ENCODE results near the gene GAPVD1. TPM values are rescaled to one million over a fixed set of nuclear protein-coding genes. Genes with fewer than 3 reads are reported as not detected.
"Not testable (repeated sequence)": the region's sequence is repeated elsewhere in the genome, so short reads cannot be mapped to it uniquely, and the experiment has no call there.

Gene GAPVD1
- total RNA-seq, 1 experiment from 2014 or later = 53.1 TPM

DNA sequence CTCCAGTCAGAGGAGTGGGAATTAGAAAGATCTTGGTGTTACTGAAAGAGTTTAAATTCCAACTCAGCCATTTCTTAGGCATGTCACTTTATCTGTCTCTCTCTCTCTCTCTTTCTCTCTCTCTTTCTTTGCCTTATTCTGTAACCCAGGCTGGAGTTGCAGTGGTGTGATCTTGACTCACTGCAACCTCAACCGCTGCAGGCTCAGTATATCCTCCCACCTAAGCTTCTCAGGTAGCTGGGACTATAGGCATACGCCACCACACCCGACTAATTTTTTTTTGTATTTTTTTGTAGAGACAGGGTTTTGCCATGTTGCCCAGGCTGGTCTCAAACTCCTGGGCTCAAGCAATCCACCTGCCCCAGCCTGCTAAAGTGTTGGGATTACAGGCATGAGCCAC lies 43.0 kb upstream of the GAPVD1 start:
- RAD21 ChIA-PET (ENCODE audit: low non-redundant PET in 1 of 2, low total read pairs in 2 of 2, uncharacterized antibody in 2 of 2, unreplicated experiment in 2 of 2) = no interaction called here
- CTCF ChIA-PET = no interaction called here
- Histone ChIP-seq H3K4me3 (replicated peaks in 1 of 2; ENCODE audit: low read depth in 1 of 2, low read length in 2 of 2) (no peak overlapping the region), H3K4me1 (ENCODE audit: control insufficient read depth in 1 of 2, insufficient read depth in 2 of 2, low read length in 2 of 2) (no peaks in the 10 kb centered on the region), H2AFZ (ENCODE audit: low read depth, low read length, poor library complexity, severe bottlenecking) (no peak overlapping the region), H3K9me3 (ENCODE audit: control insufficient read depth in 1 of 2, insufficient read depth in 1 of 2, low read depth in 1 of 2, low read length in 2 of 2) (no peaks in the 10 kb centered on the region), H4K20me1 (ENCODE audit: insufficient read depth) (no peaks in the 10 kb centered on the region), H3K79me2 (ENCODE audit: insufficient read depth, low read length) (no peaks in the 10 kb centered on the region), H3K27ac (ENCODE audit: low read depth, low read length) (no peak overlapping the region), H3K36me3 (ENCODE audit: control insufficient read depth in 1 of 2, insufficient read depth in 2 of 2, low read length in 2 of 2) (peaks cover 1 to 23% of the 10 kb centered on the region in 2 experiments; a peak in 3 of 4 replicates), H3K9me2 (ENCODE audit: insufficient read depth) (no peaks in the 10 kb centered on the region), H3K9ac (ENCODE audit: low read length) (no peak overlapping the region), H3K27me3 (ENCODE audit: insufficient read depth, low read length) (no peaks in the 10 kb centered on the region), H3K4me2 (ENCODE audit: low read length) (no peak overlapping the region)
- BruUV-seq (replicated peaks) = no TSS peak
- intact Hi-C loops (cut with micrococcal nuclease) = no loop called here
- ATAC-seq (no peak), DNase-seq (ENCODE audit: low read depth, low spot score) (no peak)
- TF ChIP-seq CTCF (IDR thresholded peaks at IDR 0.05 in 2 of 3, conservative IDR thresholded peaks at IDR 0.05 in 1 of 3; ENCODE audit: borderline replicate concordance in 1 of 3, insufficient read depth in 1 of 3, low read depth in 2 of 3, low read length in 2 of 3) = no peak
- POLR2A ChIA-PET = interaction anchor here (0.8 to 2.9 kb wide), 2 partner anchors 23 to 24 kb away, joined by 3 to 7 read pairs; partner anchors contain the start of gene HSPA5

DNA sequence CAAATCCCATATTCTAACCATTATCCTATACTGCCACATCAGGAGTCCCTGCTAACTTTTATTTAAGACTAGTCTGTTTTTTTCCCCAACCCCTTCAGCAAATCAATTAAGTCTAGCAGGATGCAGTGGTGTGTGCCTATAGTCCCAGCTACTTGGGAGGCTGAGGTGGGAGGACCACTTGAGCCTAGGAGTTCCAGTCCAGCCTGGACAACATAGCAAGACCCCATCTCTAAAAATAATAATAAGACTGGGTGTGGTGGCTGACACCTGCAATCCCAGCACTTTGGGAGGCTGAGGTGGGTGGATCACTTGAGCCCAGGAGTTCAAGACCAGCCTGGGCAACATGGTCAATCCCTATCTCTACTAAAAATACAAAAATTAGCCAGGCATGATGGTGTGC lies 36.8 kb upstream of the GAPVD1 start:
- intact Hi-C loops (cut with micrococcal nuclease); BruUV-seq (replicated peaks); CTCF ChIA-PET: not testable (repeated sequence)

More for the DNA sequence above, 36.8 kb upstream of the GAPVD1 start:
- H2AFZ ChIP-seq (ENCODE audit: low read depth, low read length, poor library complexity, severe bottlenecking); H3K27me3 ChIP-seq (ENCODE audit: insufficient read depth, low read length); DNase-seq (ENCODE audit: low read depth, low spot score); H3K4me1 ChIP-seq (ENCODE audit: control insufficient read depth in 1 of 2, insufficient read depth in 2 of 2, low read length in 2 of 2); H3K4me2 ChIP-seq (ENCODE audit: low read length); H3K79me2 ChIP-seq (ENCODE audit: insufficient read depth, low read length); H3K9ac ChIP-seq (ENCODE audit: low read length); H3K9me3 ChIP-seq (ENCODE audit: control insufficient read depth in 1 of 2, insufficient read depth in 1 of 2, low read depth in 1 of 2, low read length in 2 of 2); H3K4me3 ChIP-seq (replicated peaks in 1 of 2; ENCODE audit: low read depth in 1 of 2, low read length in 2 of 2); ATAC-seq; H3K9me2 ChIP-seq (ENCODE audit: insufficient read depth); H4K20me1 ChIP-seq (ENCODE audit: insufficient read depth); RAD21 ChIA-PET (ENCODE audit: low non-redundant PET in 1 of 2, low total read pairs in 2 of 2, uncharacterized antibody in 2 of 2, unreplicated experiment in 2 of 2); H3K27ac ChIP-seq (ENCODE audit: low read depth, low read length): not testable (repeated sequence)
- peaks cover 6 to 11% of the 10 kb centered on the region in 2 experiments; a peak in 2 of 4 replicates for H3K36me3 ChIP-seq (ENCODE audit: control insufficient read depth in 1 of 2, insufficient read depth in 2 of 2, low read length in 2 of 2)
- POLR2A ChIA-PET = interaction anchor here (1.4 kb wide), 1 partner anchor 17 kb away, joined by 4 read pairs; the partner anchor contains the start of gene HSPA5
